Osteocyte (in vitro differentiated cells): Measurements from ENCODE around the gene CPXM2. TPM values are rescaled to one million over a fixed set of nuclear protein-coding genes. Genes with fewer than 3 reads are reported as not detected.

Experiments
- DNase-seq: peaks from one replicate; pipeline ENCODE4 v3.0.0; 2021; ENCODE audit warnings: mixed read lengths; ENCODE audit not compliant: unreplicated experiment; ENCODE audit errors: extremely low spot score
- H3K27ac Mint-ChIP-seq: one replicate; pipeline ENCODE4 v1.8.0; 2021; ENCODE audit warnings: mild to moderate bottlenecking, mixed read lengths; ENCODE audit not compliant: unreplicated experiment
- H3K27me3 Mint-ChIP-seq: one replicate; pipeline ENCODE4 v1.8.0; 2021; ENCODE audit warnings: mixed read lengths; ENCODE audit not compliant: unreplicated experiment
- H3K36me3 Mint-ChIP-seq: one replicate; pipeline ENCODE4 v1.8.0; 2021; ENCODE audit warnings: mixed read lengths; ENCODE audit not compliant: unreplicated experiment
- H3K4me1 Mint-ChIP-seq: one replicate; pipeline ENCODE4 v1.8.0; 2021; ENCODE audit warnings: mixed read lengths; ENCODE audit not compliant: unreplicated experiment
- H3K4me3 Mint-ChIP-seq: one replicate; pipeline ENCODE4 v1.8.0; 2021; ENCODE audit warnings: mild to moderate bottlenecking, moderate library complexity, mixed read lengths; ENCODE audit not compliant: unreplicated experiment
- H3K9me3 Mint-ChIP-seq: one replicate; pipeline ENCODE4 v1.8.0; 2021; ENCODE audit warnings: mixed read lengths; ENCODE audit not compliant: unreplicated experiment
- total RNA-seq: library from RNA; stranded (reverse); gene quantifications from 2 replicates; pipeline ENCODE4 v1.2.1, GENCODE V29; 2021
- TF ChIP-seq, protein P1 (sequence below): fragments of 200-600 bp; sonication (generic); IDR thresholded peaks from 2 replicates; pipeline ENCODE4 v1.5.0; 2021; ENCODE audit warnings: antibody characterized with exemption, mild to moderate bottlenecking, moderate library complexity

The CPXM2 gene
- total RNA-seq, 1 donor from 2014 or later = not detected

DNA sequence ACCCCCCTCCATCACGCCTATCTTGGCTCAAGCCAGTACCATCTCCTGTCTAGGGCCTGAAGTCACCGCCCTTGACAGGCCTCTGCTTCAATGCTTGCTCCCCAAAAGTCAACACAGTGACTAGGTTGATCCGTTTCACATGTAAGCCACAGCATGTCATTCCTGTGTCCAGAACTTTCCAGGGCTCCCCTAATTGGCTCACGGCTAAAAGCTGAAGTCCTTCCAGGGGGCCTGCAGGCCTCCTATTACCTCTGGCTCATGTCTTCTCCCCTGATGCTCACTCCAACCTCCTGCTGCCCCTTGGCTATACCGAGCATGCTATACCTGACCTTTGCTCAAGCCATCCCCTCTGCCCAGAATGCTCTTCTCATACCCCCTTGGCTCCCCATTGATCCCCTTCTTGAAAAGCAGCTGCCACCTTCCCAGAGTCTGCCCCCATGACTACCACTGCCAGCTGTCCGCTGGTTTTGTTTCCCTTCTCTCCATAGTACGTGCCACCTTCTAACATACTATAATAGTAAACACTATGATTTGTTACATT, 39.1 kb downstream of the CPXM2 start:
- H3K9me3 Mint-ChIP-seq = no peaks in the 10 kb centered on the region
- H3K27ac Mint-ChIP-seq = no peak overlapping the region

DNA sequence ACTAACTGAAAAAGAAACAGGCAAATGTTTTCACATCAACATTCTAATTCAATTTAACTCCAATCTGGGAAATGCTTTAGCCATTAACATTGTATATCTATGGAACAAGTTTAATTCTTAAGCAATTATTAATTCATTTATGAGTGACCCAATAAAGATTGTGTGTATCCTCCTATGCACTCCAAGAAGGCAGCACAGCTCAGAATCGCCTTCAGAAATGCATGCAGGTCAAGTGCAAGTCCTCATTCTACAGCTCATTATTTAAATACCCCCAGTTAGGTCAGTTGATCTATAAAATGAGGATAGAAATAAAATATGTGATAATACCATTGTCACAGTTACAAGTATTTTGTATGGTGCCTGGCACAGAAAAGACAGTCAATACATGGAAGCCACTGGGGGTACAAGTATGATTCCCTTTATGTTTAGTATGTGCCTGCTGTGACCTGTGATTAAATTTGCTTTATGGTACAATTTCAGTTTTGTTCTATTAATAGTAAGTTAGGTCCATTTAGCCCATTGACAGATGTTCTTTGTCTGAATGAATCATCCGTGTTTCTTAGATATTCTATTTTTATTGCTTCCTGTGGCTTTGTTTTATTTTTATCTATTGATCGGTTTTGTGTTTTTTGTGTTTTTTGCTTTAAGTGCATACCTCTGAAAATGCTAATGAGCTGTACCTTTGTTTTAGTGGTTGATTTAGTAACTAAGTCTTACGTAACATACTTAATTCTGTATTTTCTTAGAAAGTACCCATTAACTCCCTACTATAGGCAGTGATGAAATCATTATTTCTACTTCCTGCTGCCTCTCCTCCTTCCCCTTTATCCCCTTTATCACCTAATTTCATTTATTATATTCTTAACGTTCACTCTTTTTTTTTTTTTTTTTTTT, 42.8 kb downstream of the CPXM2 start:
- Mint-ChIP-seq H3K4me1 (no peaks in the 10 kb centered on the region), H3K9me3 (peaks cover 5% of the 10 kb centered on the region), H3K36me3 (no peaks in the 10 kb centered on the region), H3K4me3 (no peak overlapping the region), H3K27ac (no peak overlapping the region), H3K27me3 (no peaks in the 10 kb centered on the region)
- TF ChIP-seq, protein P1, sequence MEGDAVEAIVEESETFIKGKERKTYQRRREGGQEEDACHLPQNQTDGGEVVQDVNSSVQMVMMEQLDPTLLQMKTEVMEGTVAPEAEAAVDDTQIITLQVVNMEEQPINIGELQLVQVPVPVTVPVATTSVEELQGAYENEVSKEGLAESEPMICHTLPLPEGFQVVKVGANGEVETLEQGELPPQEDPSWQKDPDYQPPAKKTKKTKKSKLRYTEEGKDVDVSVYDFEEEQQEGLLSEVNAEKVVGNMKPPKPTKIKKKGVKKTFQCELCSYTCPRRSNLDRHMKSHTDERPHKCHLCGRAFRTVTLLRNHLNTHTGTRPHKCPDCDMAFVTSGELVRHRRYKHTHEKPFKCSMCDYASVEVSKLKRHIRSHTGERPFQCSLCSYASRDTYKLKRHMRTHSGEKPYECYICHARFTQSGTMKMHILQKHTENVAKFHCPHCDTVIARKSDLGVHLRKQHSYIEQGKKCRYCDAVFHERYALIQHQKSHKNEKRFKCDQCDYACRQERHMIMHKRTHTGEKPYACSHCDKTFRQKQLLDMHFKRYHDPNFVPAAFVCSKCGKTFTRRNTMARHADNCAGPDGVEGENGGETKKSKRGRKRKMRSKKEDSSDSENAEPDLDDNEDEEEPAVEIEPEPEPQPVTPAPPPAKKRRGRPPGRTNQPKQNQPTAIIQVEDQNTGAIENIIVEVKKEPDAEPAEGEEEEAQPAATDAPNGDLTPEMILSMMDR = no peak
- DNase-seq = no peak

More for the DNA sequence above, 39.1 kb downstream of the CPXM2 start:
- TF ChIP-seq, protein P1 = no peak
- Mint-ChIP-seq H3K4me3 (no peak overlapping the region), H3K4me1 (no peaks in the 10 kb centered on the region), H3K27me3 (no peaks in the 10 kb centered on the region), H3K36me3 (no peaks in the 10 kb centered on the region)
- DNase-seq = peak; percentile 71

DNA sequence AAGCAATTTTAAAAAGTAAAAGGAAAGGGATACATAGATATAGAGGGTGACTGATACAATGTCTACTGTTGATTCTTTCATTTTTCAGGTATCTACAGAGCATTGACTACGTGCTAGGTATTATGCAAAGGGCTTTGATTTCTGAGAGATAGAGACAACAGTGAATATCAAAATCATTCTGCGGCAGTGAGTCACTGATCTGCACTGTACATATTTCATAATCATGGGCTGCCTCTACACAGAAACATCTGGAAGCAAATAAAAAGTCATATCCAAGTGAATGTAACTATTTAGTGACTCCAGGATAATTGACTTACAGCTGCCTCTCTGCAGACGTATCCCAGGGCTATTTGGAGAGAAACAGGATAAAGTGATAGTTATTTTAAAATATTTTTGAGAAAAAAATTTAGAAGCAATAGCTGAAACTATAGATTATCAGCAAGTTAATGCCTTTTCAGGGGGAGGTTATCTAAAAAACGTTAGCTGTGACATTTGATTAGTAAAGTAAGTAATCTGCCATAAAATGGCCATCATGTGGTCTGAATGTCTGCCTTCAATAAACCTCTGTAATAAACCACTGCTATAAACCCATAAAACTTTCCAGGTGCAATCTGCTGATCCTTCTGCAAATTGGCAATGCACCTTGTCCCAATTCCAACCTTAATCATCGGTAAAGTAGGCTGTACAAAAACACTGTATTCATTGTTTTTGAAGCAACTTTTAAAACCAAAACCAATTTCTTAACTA, 43.7 kb downstream of the CPXM2 start:
- H3K4me3 Mint-ChIP-seq = no peak overlapping the region
- no peak for DNase-seq

DNA sequence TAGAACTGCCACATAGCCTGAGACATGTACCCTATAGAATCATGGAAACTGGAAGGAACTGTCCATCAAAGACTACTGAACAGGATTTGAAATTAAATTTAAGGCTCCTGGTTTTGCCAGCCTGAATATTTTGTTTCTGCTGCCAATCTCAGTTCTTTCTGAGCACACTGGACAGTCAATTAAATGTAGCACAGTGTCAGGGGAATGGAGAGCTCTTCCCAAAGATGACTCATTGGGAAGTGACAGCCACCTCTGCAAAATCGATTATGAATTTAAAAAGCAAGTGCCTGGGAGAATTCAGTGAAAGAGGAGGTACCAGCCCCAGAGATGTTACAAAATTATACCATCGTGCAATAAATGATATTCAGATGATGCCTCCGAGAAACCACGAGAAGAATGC, 47.8 kb downstream of the CPXM2 start:
- no peak overlapping the region for H3K27ac Mint-ChIP-seq
- H3K36me3 Mint-ChIP-seq = no peaks in the 10 kb centered on the region

More for the DNA sequence above, 43.7 kb downstream of the CPXM2 start:
- peaks cover 5% of the 10 kb centered on the region for H3K9me3 Mint-ChIP-seq
- no peaks in the 10 kb centered on the region for H3K4me1 Mint-ChIP-seq
- TF ChIP-seq, protein P1 = no peak
- H3K36me3 Mint-ChIP-seq = no peaks in the 10 kb centered on the region
- H3K27me3 Mint-ChIP-seq = no peaks in the 10 kb centered on the region
- no peak overlapping the region for H3K27ac Mint-ChIP-seq

More for the DNA sequence above, 47.8 kb downstream of the CPXM2 start:
- Mint-ChIP-seq H3K9me3 (peaks cover 5% of the 10 kb centered on the region), H3K4me3 (no peak overlapping the region), H3K4me1 (no peaks in the 10 kb centered on the region), H3K27me3 (no peaks in the 10 kb centered on the region)
- TF ChIP-seq, protein P1 = no peak
- no peak for DNase-seq
